SK-N-SH (cell line): Measurements from ENCODE around the gene LSMEM2. TPM values are rescaled to one million over a fixed set of nuclear protein-coding genes. Genes with fewer than 3 reads are reported as not detected.

Experiments used
- CTCF ChIA-PET: fragments of 300-600, 350-600 bp; formaldehyde crosslinking; extraction: SDS; loops from one replicate; lab custom pipeline; 2021; lab: Yijun Ruan, JAX
- POLR2A ChIA-PET: fragments of 350-600 bp; sonication (Branson Sonifier 250); formaldehyde crosslinking; extraction: SDS; loops from one replicate; lab custom pipeline; 2020; ENCODE audit warnings: antibody characterized with exemption, inconsistent platforms; lab: Yijun Ruan, JAX
- DNase-seq: peaks from one replicate; pipeline ENCODE4 v3.0.0; 2012
- H2AFZ ChIP-seq: fragments of 200-600 bp; sonication (generic); 2 replicates; pipeline ENCODE4 v1.8.1; 2016; ENCODE audit warnings: antibody characterized with exemption, mild to moderate bottlenecking, low read depth
- H3F3A ChIP-seq: fragments of 200-600 bp; sonication (generic); replicated peaks from 2 replicates; pipeline ENCODE3; 2016; ENCODE audit warnings: antibody characterized with exemption, mild to moderate bottlenecking; ENCODE audit not compliant: insufficient read depth
- H3K27ac ChIP-seq, 2 experiments: fragments of 200-500 bp in 1 of 2; fragments of 200-600 bp in 1 of 2; sonication (Bioruptor generic) in 1 of 2; sonication (generic), shearing (Covaris generic) in 1 of 2; 2 replicates each; pipeline versions ENCODE4 v1.5.1 to v1.6.1; 2014 to 2016; ENCODE audit warnings: low read depth in 2 of 2, inconsistent platforms in 1 of 2, low read length in 1 of 2, mild to moderate bottlenecking in 1 of 2, mixed read lengths in 1 of 2
- H3K27me3 ChIP-seq: fragments of 200-600 bp; sonication (generic), shearing (Covaris generic); 2 replicates; pipeline ENCODE4 v1.6.1; 2016; ENCODE audit warnings: mixed run types; ENCODE audit not compliant: insufficient read depth
- H3K36me3 ChIP-seq, 2 experiments: fragments of 200-500 bp in 1 of 2; fragments of 200-600 bp in 1 of 2; sonication (Bioruptor generic) in 1 of 2; sonication (generic) in 1 of 2; replicated peaks in 1 of 2; 2 replicates each; pipeline versions ENCODE3 to v1.5.1; 2014 to 2016; ENCODE audit warnings: low read length in 1 of 2, mild to moderate bottlenecking in 1 of 2; ENCODE audit not compliant: insufficient read depth in 2 of 2, control insufficient read depth in 1 of 2
- H3K4me1 ChIP-seq, 2 experiments: fragments of 200-500 bp in 1 of 2; fragments of 200-600 bp in 1 of 2; sonication (Bioruptor generic) in 1 of 2; sonication (generic), shearing (Covaris generic) in 1 of 2; 2 replicates each; pipeline versions ENCODE4 v1.5.1 to v1.6.1; 2014 to 2016; ENCODE audit warnings: low read depth in 1 of 2, low read length in 1 of 2, mixed run types in 1 of 2; ENCODE audit not compliant: insufficient read depth in 2 of 2, control insufficient read depth in 1 of 2
- H3K4me2 ChIP-seq: fragments of 200-600 bp; sonication (generic), shearing (Covaris generic); 2 replicates; pipeline ENCODE4 v1.6.1; 2017; ENCODE audit warnings: mixed run types
- H3K4me3 ChIP-seq, 2 experiments: fragments of 200-500 bp in 1 of 2; fragments of 200-600 bp in 1 of 2; sonication (Bioruptor generic) in 1 of 2; sonication (generic), shearing (Covaris generic) in 1 of 2; 2 replicates each; pipeline versions ENCODE4 v1.5.1 to v1.8.1; 2014 to 2016; ENCODE audit warnings: low read depth in 2 of 2, inconsistent platforms in 1 of 2, low read length in 1 of 2, mild to moderate bottlenecking in 1 of 2, mixed read lengths in 1 of 2, moderate library complexity in 1 of 2
- H3K79me2 ChIP-seq: fragments of 200-600 bp; sonication (generic); 2 replicates; pipeline ENCODE4 v1.8.1; 2017; ENCODE audit warnings: mild to moderate bottlenecking; ENCODE audit not compliant: insufficient read depth
- H3K9ac ChIP-seq: fragments of 200-600 bp; sonication (generic); 2 replicates; pipeline ENCODE4 v1.6.1; 2017; ENCODE audit warnings: mixed run types
- H3K9me2 ChIP-seq: fragments of 200-600 bp; sonication (generic); 2 replicates; pipeline ENCODE4 v1.6.1; 2017; ENCODE audit warnings: mixed run types
- H3K9me3 ChIP-seq: fragments of 200-600 bp; sonication (generic); 2 replicates; pipeline ENCODE4 v1.6.1; 2017; ENCODE audit warnings: mixed run types, mild to moderate bottlenecking, moderate library complexity
- H4K20me1 ChIP-seq: fragments of 200-600 bp; sonication (generic); 2 replicates; pipeline ENCODE4 v1.6.1; 2017; ENCODE audit warnings: mild to moderate bottlenecking, mixed run types; ENCODE audit not compliant: insufficient read depth
- CHD2 ChIP-seq: fragments of 150-350 bp; IDR thresholded peaks from 2 replicates; pipeline ENCODE4 v1.6.1; 2018; ENCODE audit warnings: low read length; ENCODE audit not compliant: partially characterized antibody
- EP300 ChIP-seq, 2 experiments: IDR thresholded peaks; 2 replicates each; pipeline versions ENCODE4 v1.4.0 to v1.6.1; 2012; ENCODE audit warnings: borderline replicate concordance in 1 of 2, low read depth in 1 of 2, low read length in 1 of 2
- EZH2phosphoT487 ChIP-seq: fragments of 200-600 bp; sonication (generic); IDR thresholded peaks from 2 replicates; pipeline ENCODE4 v1.6.1; 2017; ENCODE audit warnings: low read depth, mixed run types, mild to moderate bottlenecking, antibody characterized with exemption, moderate library complexity, borderline replicate concordance
- FOXM1 ChIP-seq: IDR thresholded peaks from 2 replicates; pipeline ENCODE4 v1.4.0; 2012; ENCODE audit warnings: low read depth, mild to moderate bottlenecking
- MAX ChIP-seq: IDR thresholded peaks from 2 replicates; pipeline ENCODE4 v1.4.0; 2012; ENCODE audit warnings: low read depth
- MXI1 ChIP-seq: IDR thresholded peaks from 2 replicates; pipeline ENCODE4 v1.6.1; 2012; ENCODE audit warnings: mild to moderate bottlenecking, low read depth, low read length, improper control_type of control experiment
- NRF1 ChIP-seq: IDR thresholded peaks from 2 replicates; pipeline ENCODE4 v1.6.1; 2012; ENCODE audit warnings: low read depth, mild to moderate bottlenecking, low read length
- POLR2AphosphoS5 ChIP-seq: IDR thresholded peaks from 2 replicates; pipeline ENCODE4 v1.6.1; 2012; ENCODE audit warnings: low read depth, low read length
- RAD21 ChIP-seq: IDR thresholded peaks from 2 replicates; pipeline ENCODE4 v1.6.1; 2012; ENCODE audit warnings: mild to moderate bottlenecking, low read length
- RFX5 ChIP-seq: IDR thresholded peaks from 2 replicates; pipeline ENCODE4 v1.6.1; 2012; ENCODE audit warnings: mild to moderate bottlenecking, improper control_type of control experiment, low read length
- RXRA ChIP-seq: IDR thresholded peaks from 2 replicates; pipeline ENCODE4 v1.4.0; 2012; ENCODE audit warnings: low read depth, mild to moderate bottlenecking, borderline replicate concordance
- SIN3A ChIP-seq: IDR thresholded peaks from 2 replicates; pipeline ENCODE4 v1.6.1; 2012; ENCODE audit warnings: low read depth, mild to moderate bottlenecking, low read length, moderate library complexity, borderline replicate concordance
- SMC3 ChIP-seq: IDR thresholded peaks from 2 replicates; pipeline ENCODE4 v1.6.1; 2012; ENCODE audit warnings: low read depth, low read length, improper control_type of control experiment
- TAF1 ChIP-seq: IDR thresholded peaks from 2 replicates; pipeline ENCODE4 v1.6.1; 2012; ENCODE audit warnings: low read depth, mild to moderate bottlenecking, low read length, moderate library complexity, borderline replicate concordance
- YY1 ChIP-seq: IDR thresholded peaks from 2 replicates; pipeline ENCODE4 v1.4.0; 2012; ENCODE audit warnings: low read depth, mild to moderate bottlenecking
- ZBTB33 ChIP-seq: IDR thresholded peaks from 2 replicates; pipeline ENCODE4 v1.4.0; 2012; ENCODE audit warnings: low read depth, borderline replicate concordance
- WGBS: methylation state at CpG from one replicate; pipeline ENCODE4 v1.1.6; 2017; ENCODE audit warnings: low lambda C conversion rate; 5-methylcytosine and 5-hydroxymethylcytosine counted together
- polyA plus RNA-seq, 3 experiments: library from polyadenylated mRNA; depleted of rRNA; stranded (reverse); fragments of >200 nt; gene quantifications; 2 replicates each; pipeline ENCODE4 v1.2.3, GENCODE V29; 2012
- TF ChIP-seq, protein P1 (sequence below): IDR thresholded peaks from 2 replicates; pipeline ENCODE4; 2012

LSMEM2 gene
- polyA plus RNA-seq, 1 of the 3 experiments (the other 2 are of a cell fraction): 0.03 TPM

DNA sequence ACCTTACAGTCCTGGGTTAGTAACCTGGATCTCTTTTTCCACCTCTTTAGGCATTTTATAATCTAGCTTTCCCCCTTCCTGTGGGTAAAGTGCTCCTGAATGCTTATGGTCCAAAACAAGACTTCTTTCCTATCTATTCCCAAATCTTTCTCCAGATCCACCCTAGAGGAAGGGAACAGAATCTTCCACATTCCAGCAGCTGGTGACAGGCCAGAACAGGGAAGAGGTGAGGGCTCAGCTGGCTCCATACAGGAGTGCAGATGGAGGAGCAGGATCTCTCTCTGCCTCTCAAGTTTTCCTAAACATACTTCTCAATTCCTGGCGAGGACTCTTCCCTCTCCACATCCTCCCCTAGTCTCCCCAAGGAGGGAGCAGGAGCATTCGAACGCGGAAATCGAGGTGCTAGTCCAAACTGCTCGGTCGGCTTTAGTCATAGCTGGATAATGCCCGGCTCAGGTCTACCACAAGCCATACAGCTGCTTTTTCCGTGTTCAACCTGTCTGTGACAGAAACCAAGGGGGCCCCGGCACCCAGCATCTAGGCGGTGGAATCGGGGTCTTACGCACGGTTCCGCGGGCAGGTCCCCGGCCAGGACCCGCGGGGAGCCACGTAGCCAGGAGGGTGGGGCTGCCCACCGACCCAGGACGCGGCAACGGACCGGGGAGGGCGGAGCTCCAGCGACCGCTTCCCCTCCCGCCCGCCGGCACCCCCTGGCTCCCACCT is 57.7 kb downstream of the LSMEM2 start:
- no peak for DNase-seq
- H3K4me3 ChIP-seq: peak overlapping the region; percentile 77 to 79
- H3K27me3 ChIP-seq: no peaks in the 10 kb centered on the region
- peak overlapping the region; percentile 82 to 86 for H3K27ac ChIP-seq
- H3K36me3 ChIP-seq: peaks cover 2 to 6% of the 10 kb centered on the region in 2 experiments
- CTCF ChIA-PET: interaction anchor here (0.6 to 6.8 kb wide), 18 partner anchors 9 to 230 kb away, joined by 3 to 60 read pairs (median 4); partner anchors contain the start of genes CYB561D2, HYAL1, HYAL2 and IFRD2
- peak overlapping the region; percentile 37 for H2AFZ ChIP-seq
- no peaks in the 10 kb centered on the region for H3K9me3 ChIP-seq
- H3K9me2 ChIP-seq: no peaks in the 10 kb centered on the region
- TF ChIP-seq FOXM1: no peak
- H4K20me1 ChIP-seq: peaks cover 10% of the 10 kb centered on the region; the same call in 1 of the 2 replicates
- WGBS: 0% methylated on average over 21 of the region's 31 CpGs
- peaks cover 10 to 33% of the 10 kb centered on the region in 2 experiments for H3K4me1 ChIP-seq
- peak overlapping the region; percentile 78 for H3K9ac ChIP-seq
- H3K4me2 ChIP-seq: peak overlapping the region; percentile 91
- H3K79me2 ChIP-seq: peaks cover 64% of the 10 kb centered on the region
- POLR2A ChIA-PET: interaction anchor here (0.6 to 3.6 kb wide), 15 partner anchors 9 to 232 kb away, joined by 3 to 38 read pairs (median 4); partner anchors contain the start of genes C3orf18, CYB561D2, HEMK1 and HYAL3
- peaks cover 3% of the 10 kb centered on the region for H3F3A ChIP-seq

GRCh38 chr3:50337175-50337861 is 58.4 kb downstream of the LSMEM2 start:
- TF ChIP-seq EP300 (IDR thresholded peaks at IDR 0.05; ENCODE audit: borderline replicate concordance in 1 of 2, low read depth in 1 of 2, low read length in 1 of 2): peak; percentile 13 to 41; a peak in 1 of 4 replicates
- TF ChIP-seq RAD21: no peak
- peak; percentile 59; the same call in 1 of the 2 replicates for TF ChIP-seq RFX5
- TF ChIP-seq EZH2phosphoT487: no peak
- TF ChIP-seq RXRA: no peak
- TF ChIP-seq MXI1: peak; percentile 96
- peak; percentile 75 for TF ChIP-seq NRF1
- 0 out of 2 replicates have a peak, but pooled peaks have one; percentile 34 for TF ChIP-seq FOXM1
- peak; percentile 59; the same call in 1 of the 2 replicates for TF ChIP-seq SIN3A
- no peak for TF ChIP-seq YY1
- TF ChIP-seq CHD2: peak; percentile 25
- no peak; the same call in none of the 2 replicates for TF ChIP-seq TAF1
- peak; percentile 87 for TF ChIP-seq MAX
- TF ChIP-seq POLR2AphosphoS5: peak; percentile 76
- TF ChIP-seq, protein P1, sequence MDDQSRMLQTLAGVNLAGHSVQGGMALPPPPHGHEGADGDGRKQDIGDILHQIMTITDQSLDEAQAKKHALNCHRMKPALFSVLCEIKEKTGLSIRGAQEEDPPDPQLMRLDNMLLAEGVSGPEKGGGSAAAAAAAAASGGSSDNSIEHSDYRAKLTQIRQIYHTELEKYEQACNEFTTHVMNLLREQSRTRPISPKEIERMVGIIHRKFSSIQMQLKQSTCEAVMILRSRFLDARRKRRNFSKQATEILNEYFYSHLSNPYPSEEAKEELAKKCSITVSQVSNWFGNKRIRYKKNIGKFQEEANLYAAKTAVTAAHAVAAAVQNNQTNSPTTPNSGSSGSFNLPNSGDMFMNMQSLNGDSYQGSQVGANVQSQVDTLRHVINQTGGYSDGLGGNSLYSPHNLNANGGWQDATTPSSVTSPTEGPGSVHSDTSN: no peak
- no peak for TF ChIP-seq SMC3
- no peak for TF ChIP-seq ZBTB33
- TF ChIP-seq, all 33 proteins: peak for 9
- H3K4me3 ChIP-seq: peak overlapping the region; percentile 77 to 79
- peak overlapping the region; percentile 84 for H2AFZ ChIP-seq
- peaks cover 10 to 33% of the 10 kb centered on the region in 2 experiments for H3K4me1 ChIP-seq
- H3K4me2 ChIP-seq: peak overlapping the region; percentile 96
- ChIA-PET CTCF (interaction anchor here (0.7 to 6.8 kb wide), 17 partner anchors 10 to 229 kb away, joined by 3 to 60 read pairs (median 4); partner anchors contain the start of genes CYB561D2, HYAL1, HYAL2 and IFRD2), POLR2A (interaction anchor here (0.5 to 3.6 kb wide), 16 partner anchors 10 to 232 kb away, joined by 3 to 38 read pairs (median 4); partner anchors contain the start of genes C3orf18, CYB561D2, HEMK1 and HYAL3)
- no peaks in the 10 kb centered on the region for H3K9me3 ChIP-seq
- peaks cover 57% of the 10 kb centered on the region for H3K79me2 ChIP-seq
- WGBS: 0% methylated on average over 23 of the region's 79 CpGs
- DNase-seq: peak; percentile 100
- H3F3A ChIP-seq: peaks cover 3% of the 10 kb centered on the region
- H3K27ac ChIP-seq: peak overlapping the region; percentile 82 to 98
- no peaks in the 10 kb centered on the region for H3K9me2 ChIP-seq
- peak overlapping the region; percentile 78 for H3K9ac ChIP-seq
- no peaks in the 10 kb centered on the region for H3K36me3 ChIP-seq
- H4K20me1 ChIP-seq: peaks cover 10% of the 10 kb centered on the region; the same call in 1 of the 2 replicates
- H3K27me3 ChIP-seq: no peaks in the 10 kb centered on the region
